ENCODE measurements around the gene MAST3. TPM values are rescaled to one million over a fixed set of nuclear protein-coding genes. Genes with fewer than 3 reads are reported as not detected.

The MAST3 gene
- total RNA-seq, 3 donors from 2014 or later: 25.2 to 37.3 (median 34.7) TPM

DNA sequence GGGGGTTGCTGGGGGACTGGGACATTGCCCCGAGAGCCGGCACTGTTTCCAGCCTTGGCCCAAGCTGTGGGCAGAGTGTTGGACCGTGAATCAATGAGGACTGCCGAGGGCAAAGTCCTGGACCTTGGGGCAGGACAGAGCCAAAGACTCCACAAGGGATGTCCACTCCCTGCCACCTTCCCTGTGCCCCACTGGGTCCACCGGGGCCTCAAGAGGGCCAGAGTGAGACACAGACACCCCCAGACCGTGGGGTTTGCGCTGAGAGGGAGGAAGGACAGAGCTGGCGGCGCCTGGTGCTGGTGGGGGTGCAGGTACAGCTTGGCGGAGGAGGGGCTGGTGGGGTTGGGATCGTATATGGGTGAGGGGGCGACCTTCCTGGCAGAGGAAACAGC, 11.8 kb downstream of the MAST3 start:
- Histone ChIP-seq H3K9me3 (no peaks in the 10 kb centered on the region), H3K36me3 (ENCODE audit: low read depth) (no peaks in the 10 kb centered on the region), H3K4me1 (ENCODE audit: low read depth) (peaks cover 24% of the 10 kb centered on the region), H3K4me3 (no peak overlapping the region)
- DNase-seq (peak; percentile 53 to 71 (median 65)), ATAC-seq (peak; percentile 65)
- TF ChIP-seq, protein P1, sequence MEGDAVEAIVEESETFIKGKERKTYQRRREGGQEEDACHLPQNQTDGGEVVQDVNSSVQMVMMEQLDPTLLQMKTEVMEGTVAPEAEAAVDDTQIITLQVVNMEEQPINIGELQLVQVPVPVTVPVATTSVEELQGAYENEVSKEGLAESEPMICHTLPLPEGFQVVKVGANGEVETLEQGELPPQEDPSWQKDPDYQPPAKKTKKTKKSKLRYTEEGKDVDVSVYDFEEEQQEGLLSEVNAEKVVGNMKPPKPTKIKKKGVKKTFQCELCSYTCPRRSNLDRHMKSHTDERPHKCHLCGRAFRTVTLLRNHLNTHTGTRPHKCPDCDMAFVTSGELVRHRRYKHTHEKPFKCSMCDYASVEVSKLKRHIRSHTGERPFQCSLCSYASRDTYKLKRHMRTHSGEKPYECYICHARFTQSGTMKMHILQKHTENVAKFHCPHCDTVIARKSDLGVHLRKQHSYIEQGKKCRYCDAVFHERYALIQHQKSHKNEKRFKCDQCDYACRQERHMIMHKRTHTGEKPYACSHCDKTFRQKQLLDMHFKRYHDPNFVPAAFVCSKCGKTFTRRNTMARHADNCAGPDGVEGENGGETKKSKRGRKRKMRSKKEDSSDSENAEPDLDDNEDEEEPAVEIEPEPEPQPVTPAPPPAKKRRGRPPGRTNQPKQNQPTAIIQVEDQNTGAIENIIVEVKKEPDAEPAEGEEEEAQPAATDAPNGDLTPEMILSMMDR (IDR thresholded peaks at IDR 0.05): no peak
- intact Hi-C loops (cut with DNase I, micrococcal nuclease): no loop called here

DNA sequence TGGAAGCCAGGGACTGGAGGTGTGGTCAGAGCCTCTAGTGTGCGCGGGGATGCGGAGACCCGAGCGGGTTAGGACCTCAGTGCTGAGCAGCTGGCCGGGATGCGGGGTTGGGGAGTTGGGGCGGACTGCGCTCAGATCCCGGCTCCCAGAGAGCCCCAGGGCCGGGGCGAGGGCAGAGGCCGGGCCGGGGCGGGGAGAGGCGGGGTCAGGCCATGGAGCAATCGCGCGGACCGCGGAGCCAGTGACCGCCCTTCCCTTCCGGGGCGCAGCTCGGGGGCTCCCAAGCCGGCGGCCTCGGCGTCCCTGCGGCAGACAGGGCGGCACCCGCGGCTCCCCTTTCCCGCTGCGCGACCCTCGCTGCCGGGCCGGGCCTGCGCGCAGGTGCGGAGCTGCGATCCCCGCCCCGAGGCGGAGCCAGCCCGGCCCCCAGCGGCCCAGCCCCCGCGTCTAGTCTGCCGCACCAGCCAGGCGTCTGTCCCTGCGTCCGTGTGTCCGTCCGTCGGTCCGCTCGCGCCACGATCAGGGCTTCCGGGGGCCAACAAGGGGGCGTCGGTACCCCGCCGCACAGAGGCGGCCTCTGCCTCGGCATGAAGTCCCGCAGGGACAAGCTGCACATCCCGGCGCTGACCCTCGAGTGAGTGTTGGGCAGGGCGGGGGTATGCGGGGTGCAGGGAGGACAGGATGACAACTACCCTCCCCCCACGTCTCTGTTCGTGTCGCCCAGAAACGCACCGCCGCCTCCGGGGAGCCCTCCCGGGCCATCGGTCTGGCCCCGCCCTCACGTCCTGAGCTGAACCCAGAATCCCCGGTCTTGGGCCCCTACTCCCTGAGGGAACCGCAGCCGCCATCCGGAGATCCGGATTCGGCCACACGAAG, 12.4 kb downstream of the MAST3 start:
- TF ChIP-seq, protein P1 (IDR thresholded peaks at IDR 0.05): no peak
- peak; percentile 77 to 85 (median 84) for DNase-seq
- Histone ChIP-seq H3K4me1 (ENCODE audit: low read depth) (peaks cover 20% of the 10 kb centered on the region), H3K9me3 (no peaks in the 10 kb centered on the region), H3K36me3 (ENCODE audit: low read depth) (no peaks in the 10 kb centered on the region), H3K4me3 (peak overlapping the region; percentile 57)
- peak; percentile 81 for ATAC-seq
- intact Hi-C loops (cut with DNase I, micrococcal nuclease): loop anchor here (5.0 to 10.0 kb wide), 3 partner anchors 55 to 217 kb away; no protein-coding TSS in a partner anchor

DNA sequence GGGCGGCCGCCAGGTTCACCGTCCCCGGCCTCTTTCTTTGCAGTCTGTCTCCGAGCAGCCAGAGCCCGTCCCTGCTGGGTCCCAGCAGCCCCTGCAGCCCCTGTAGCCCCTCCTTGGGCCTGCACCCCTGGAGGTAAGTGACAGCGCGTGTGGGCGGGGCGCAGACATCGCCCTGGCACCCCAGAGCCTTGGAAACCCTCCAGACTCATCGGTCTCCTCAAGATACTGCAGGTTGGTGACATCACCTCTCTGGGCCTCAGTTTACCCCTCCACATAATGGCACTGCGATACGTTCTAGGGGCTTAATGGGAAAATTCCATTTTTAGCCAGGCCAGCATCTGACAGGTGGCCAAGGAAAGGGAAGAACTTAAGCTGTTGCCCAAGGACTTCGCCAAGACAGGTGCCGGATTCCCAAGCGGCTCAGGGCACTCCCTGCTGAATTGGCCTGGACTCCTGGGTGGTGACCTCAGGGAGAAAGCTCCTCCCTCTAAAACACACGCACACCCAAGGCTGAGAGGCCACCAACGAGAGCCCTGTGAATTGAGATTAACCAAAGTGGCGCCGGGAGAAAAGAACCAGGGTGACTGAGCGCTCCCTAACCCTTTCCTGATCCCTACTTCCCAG, 13.1 kb downstream of the MAST3 start:
- no peaks in the 10 kb centered on the region for H3K36me3 ChIP-seq (ENCODE audit: low read depth)
- H3K4me3 ChIP-seq: peak overlapping the region; percentile 57
- no peaks in the 10 kb centered on the region for H3K9me3 ChIP-seq
- TF ChIP-seq, protein P1 (IDR thresholded peaks at IDR 0.05): no peak
- ATAC-seq (peak; percentile 70), DNase-seq (peak; percentile 74 to 79 (median 78))
- intact Hi-C loops (cut with DNase I, micrococcal nuclease): loop anchor here (5.0 to 10.0 kb wide), 3 partner anchors 54 to 217 kb away; no protein-coding TSS in a partner anchor
- H3K4me1 ChIP-seq (ENCODE audit: low read depth): peaks cover 19% of the 10 kb centered on the region

DNA sequence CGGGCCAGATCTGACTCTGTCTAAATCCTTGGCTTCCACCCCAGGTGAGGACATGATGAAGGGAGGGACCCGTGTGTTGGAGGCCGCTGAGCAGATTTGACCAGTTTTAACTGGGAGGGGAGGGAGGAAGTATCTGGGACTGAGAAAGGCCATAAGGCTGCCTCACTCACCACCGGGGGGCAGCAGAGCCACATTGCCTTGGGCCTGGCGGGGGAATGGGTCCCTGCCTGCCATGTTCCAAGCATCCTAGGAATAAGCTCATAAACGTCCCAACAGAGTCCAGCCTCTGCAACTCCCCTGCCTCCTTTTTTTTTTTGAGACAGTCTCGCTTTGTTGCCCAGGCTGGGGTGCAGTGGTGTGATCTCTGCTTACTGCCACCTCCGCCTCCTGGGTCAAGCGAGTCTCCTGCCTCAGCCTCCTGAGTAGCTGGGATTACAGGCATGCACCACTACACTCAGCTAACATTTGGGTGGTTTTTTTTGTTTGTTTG, 15.5 kb downstream of the MAST3 start:
- intact Hi-C loops (cut with DNase I, micrococcal nuclease): loop anchor here (5.0 to 10.0 kb wide), 3 partner anchors 52 to 214 kb away; no protein-coding TSS in a partner anchor
- peak; percentile 46 for ATAC-seq
- Histone ChIP-seq H3K4me3 (no peak overlapping the region), H3K36me3 (ENCODE audit: low read depth) (no peaks in the 10 kb centered on the region), H3K4me1 (ENCODE audit: low read depth) (peaks cover 23% of the 10 kb centered on the region), H3K9me3 (no peaks in the 10 kb centered on the region)
- TF ChIP-seq, protein P1 (IDR thresholded peaks at IDR 0.05): peak; percentile 89
- peak; percentile 87 to 95 (median 94) for DNase-seq

DNA sequence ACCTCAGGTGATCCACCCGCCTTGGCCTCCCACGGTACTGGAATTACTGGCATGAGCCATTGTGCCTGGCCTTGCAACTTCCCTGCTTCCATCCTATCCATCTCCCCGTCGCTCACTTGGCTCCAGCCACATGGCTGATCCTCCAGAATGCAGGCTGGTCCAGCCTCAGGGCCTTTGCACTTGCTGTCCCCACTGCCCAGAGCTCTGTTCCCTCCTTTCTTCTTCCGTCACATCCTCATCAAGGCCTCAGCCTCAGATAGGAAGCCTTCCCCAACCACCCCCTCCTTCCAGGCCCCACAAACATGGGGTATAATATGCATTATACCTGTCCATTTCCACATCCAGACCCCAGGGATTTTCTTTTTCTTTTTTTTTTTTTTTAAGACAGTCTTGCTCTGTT, 16.2 kb downstream of the MAST3 start:
- DNase-seq: no peak
- intact Hi-C loops (cut with DNase I, micrococcal nuclease): loop anchor here (5.0 to 10.0 kb wide), 3 partner anchors 51 to 213 kb away; no protein-coding TSS in a partner anchor
- Histone ChIP-seq H3K4me1 (ENCODE audit: low read depth) (peaks cover 27% of the 10 kb centered on the region), H3K9me3 (no peaks in the 10 kb centered on the region), H3K4me3 (no peak overlapping the region), H3K36me3 (ENCODE audit: low read depth) (no peaks in the 10 kb centered on the region)
- ATAC-seq: no peak
- TF ChIP-seq, protein P1 (IDR thresholded peaks at IDR 0.05): no peak
